HepG2 (cell line): ENCODE data around the gene TIRAP. TPM values are rescaled to one million over a fixed set of nuclear protein-coding genes. Genes with fewer than 3 reads are reported as not detected.

ENCODE experiments used
- BHLHE40 ChIP-seq: IDR thresholded peaks from 2 replicates; pipeline ENCODE4 v1.6.1; 2011; ENCODE audit warnings: low read length, improper control_type of control experiment
- CBX5 ChIP-seq: sonication (generic); formaldehyde crosslinking; IDR thresholded peaks from 2 replicates; pipeline ENCODE4 v1.4.0; 2020; ENCODE audit warnings: missing genetic modification reagents, borderline replicate concordance
- CC2D1A ChIP-seq: sonication (generic); formaldehyde crosslinking; IDR thresholded peaks from 2 replicates; pipeline ENCODE4 v1.8.1; 2023; ENCODE audit warnings: mild to moderate bottlenecking, missing genetic modification reagents
- CENPT ChIP-seq: sonication (generic); formaldehyde crosslinking; IDR thresholded peaks from 2 replicates; pipeline ENCODE4 v1.8.0; 2022; ENCODE audit warnings: low read depth, mild to moderate bottlenecking, moderate library complexity, missing genetic modification reagents
- EED ChIP-seq: sonication (generic); formaldehyde crosslinking; IDR thresholded peaks from 2 replicates; pipeline ENCODE4 v1.5.0; 2020; ENCODE audit warnings: mild to moderate bottlenecking, missing genetic modification reagents
- FOXP1 ChIP-seq, 2 experiments: fragments of 450-650 bp in 1 of 2; IDR thresholded peaks; 2 replicates each; pipeline ENCODE4 v1.6.1; 2017 to 2018; ENCODE audit warnings: antibody characterized with exemption in 1 of 2
- GATAD1 ChIP-seq: IDR thresholded peaks from 2 replicates; pipeline ENCODE4 v1.6.1; 2016; ENCODE audit warnings: missing genetic modification reagents, missing compliant biosample characterization
- GFI1 ChIP-seq: sonication (generic); formaldehyde crosslinking; IDR thresholded peaks from 2 replicates; pipeline ENCODE4 v1.5.0; 2020; ENCODE audit warnings: missing genetic modification reagents, mild to moderate bottlenecking, borderline replicate concordance
- KDM5A ChIP-seq: fragments of 200-600 bp; sonication (generic); IDR thresholded peaks from 2 replicates; pipeline ENCODE4 v1.7.0; 2018; ENCODE audit warnings: antibody characterized with exemption, mild to moderate bottlenecking, low read length, borderline replicate concordance
- MIER2 ChIP-seq: IDR thresholded peaks from 2 replicates; pipeline ENCODE4 v1.6.1; 2016; ENCODE audit warnings: missing biosample characterization, missing genetic modification reagents
- MLXIP ChIP-seq: sonication (generic); formaldehyde crosslinking; IDR thresholded peaks from 2 replicates; pipeline ENCODE4 v1.9.0; 2021; ENCODE audit warnings: missing genetic modification reagents, borderline replicate concordance
- NR2F2 ChIP-seq: IDR thresholded peaks from 2 replicates; pipeline ENCODE4 v1.6.1; 2012; ENCODE audit warnings: low read depth, inconsistent platforms, borderline replicate concordance
- SNAPC2 ChIP-seq: sonication (generic); formaldehyde crosslinking; IDR thresholded peaks from 2 replicates; pipeline ENCODE4 v1.8.1; 2022; ENCODE audit warnings: mild to moderate bottlenecking, missing genetic modification reagents
- SSRP1 ChIP-seq: IDR thresholded peaks from 2 replicates; pipeline ENCODE4 v1.6.1; 2016; ENCODE audit warnings: control low read depth
- SYNCRIP ChIP-seq: fragments of 200-400 bp; formaldehyde crosslinking; IDR thresholded peaks from 2 replicates; pipeline ENCODE4 v1.6.1; 2018; ENCODE audit warnings: mild to moderate bottlenecking, low read depth, low read length; ENCODE audit not compliant: insufficient read depth
- ZBTB34 ChIP-seq: sonication (generic); formaldehyde crosslinking; IDR thresholded peaks from 2 replicates; pipeline ENCODE4 v1.8.0; 2022; ENCODE audit warnings: mild to moderate bottlenecking, missing genetic modification reagents
- ZNF329 ChIP-seq: sonication (generic); formaldehyde crosslinking; IDR thresholded peaks from 2 replicates; pipeline ENCODE4 v1.9.0; 2021; ENCODE audit warnings: low read depth, mild to moderate bottlenecking, missing genetic modification reagents
- ZNF496 ChIP-seq: sonication (generic); formaldehyde crosslinking; IDR thresholded peaks from 2 replicates; pipeline ENCODE4 v1.8.1; 2023; ENCODE audit warnings: mild to moderate bottlenecking, moderate library complexity, missing genetic modification reagents; ENCODE audit not compliant: insufficient replicate concordance
- ZNF558 ChIP-seq: sonication (generic); formaldehyde crosslinking; IDR thresholded peaks from 2 replicates; pipeline ENCODE4 v1.9.0; 2022; ENCODE audit warnings: mild to moderate bottlenecking, missing genetic modification reagents, borderline replicate concordance
- ZNF577 ChIP-seq: sonication (generic); formaldehyde crosslinking; IDR thresholded peaks from 2 replicates; pipeline ENCODE4 v1.4.0; 2020; ENCODE audit warnings: mild to moderate bottlenecking, low read depth, missing genetic modification reagents, borderline replicate concordance
- ZNF709 ChIP-seq: sonication (generic); formaldehyde crosslinking; IDR thresholded peaks from 2 replicates; pipeline ENCODE4 v1.5.0; 2020; ENCODE audit warnings: mild to moderate bottlenecking, missing genetic modification reagents
- ZSCAN29 ChIP-seq: sonication (generic); formaldehyde crosslinking; conservative IDR thresholded peaks from 2 replicates; pipeline ENCODE4 v1.4.0; 2020; ENCODE audit warnings: mild to moderate bottlenecking, missing genetic modification reagents
- ZXDC ChIP-seq: sonication (generic); formaldehyde crosslinking; IDR thresholded peaks from 2 replicates; pipeline ENCODE4 v1.5.0; 2020; ENCODE audit warnings: mild to moderate bottlenecking, missing genetic modification reagents
- polyA plus RNA-seq, 8 experiments: library from polyadenylated mRNA; depleted of rRNA in 3 of 8; stranded (reverse) in 7 of 8; unstranded in 1 of 8; fragments of >200 nt; fragmentation: Illumina TruSeq in 4 of 8; extraction: Trizol in 4 of 8; gene quantifications; 2 replicates each; pipeline versions ENCODE4 v1.2.1 to v1.2.3, GENCODE V29; 2011 to 2016; ENCODE audit warnings: low read depth in 4 of 8, missing spikeins in 1 of 8, mixed read lengths in 1 of 8; ENCODE audit not compliant: insufficient read depth in 1 of 8
- total RNA-seq, 5 experiments: library from RNA; depleted of rRNA; stranded (reverse); fragments of >200 nt; fragmentation: Illumina TruSeq; extraction: Trizol; gene quantifications; 2 replicates each; pipeline ENCODE4 v1.2.3, GENCODE V29; 2016; ENCODE audit warnings: low read depth in 1 of 5

TIRAP gene
- total and polyA plus RNA-seq, 2 of the 13 experiments (the other 11 are each of a cell fraction or from before 2014, with no cell fraction given), result 5.4 to 5.7 TPM

- 0 out of 2 replicates have a peak, but pooled peaks have one; percentile 29 for TF ChIP-seq KDM5A
- TF ChIP-seq GFI1, result no peak
- peak; percentile 79 for TF ChIP-seq ZNF329
- no peak for TF ChIP-seq CC2D1A (CRISPR knock-in tag)
- peak; percentile 91; the same call in 1 of the 2 replicates for TF ChIP-seq ZNF558 (CRISPR knock-in tag)
- no peak for TF ChIP-seq SYNCRIP
- TF ChIP-seq FOXP1 (IDR thresholded peaks at IDR 0.05), result no peak
- no peak for TF ChIP-seq FOXP1 (CRISPR knock-in tag; IDR thresholded peaks at IDR 0.05)
- TF ChIP-seq ZNF577 (CRISPR knock-in tag), result no peak
- 0 out of 2 replicates have a peak, but pooled peaks have one; percentile 33 for TF ChIP-seq CBX5 (CRISPR knock-in tag)
- no peak for TF ChIP-seq MLXIP (CRISPR knock-in tag)
- TF ChIP-seq NR2F2, result no peak
- no peak for TF ChIP-seq ZBTB34 (CRISPR knock-in tag)
- TF ChIP-seq GATAD1 (CRISPR knock-in tag), result peak; percentile 59; the same call in 1 of the 2 replicates
- TF ChIP-seq SNAPC2 (CRISPR knock-in tag), result no peak
- no peak for TF ChIP-seq CENPT
- no peak for TF ChIP-seq SSRP1 (CRISPR knock-in tag)
- peak; percentile 84 for TF ChIP-seq ZXDC
- no peak for TF ChIP-seq MIER2
- no peak for TF ChIP-seq BHLHE40
- TF ChIP-seq EED (CRISPR knock-in tag), result no peak; the same call in 1 of the 2 replicates
- no peak for TF ChIP-seq ZSCAN29
- TF ChIP-seq ZNF709, result peak; percentile 53; the same call in 1 of the 2 replicates
- TF ChIP-seq ZNF496 (CRISPR knock-in tag), result no peak
Observed at GRCh38 chr11:126282736-126283591, at the start of gene TIRAP (continued).
